Neuron (in vitro differentiated cells): ENCODE data around the gene TUBA1B.
A peak's percentile ranks its signal among the peaks of the same experiment; 100 is the strongest.
"Not testable (repeated sequence)": the region's sequence is repeated elsewhere in the genome, so short reads cannot be mapped to it uniquely, and the experiment has no call there.

Source experiments
- H2AFZ ChIP-seq: one replicate; pipeline ENCODE4 v1.6.1; 2013; ENCODE audit warnings: low read depth, mild to moderate bottlenecking, inconsistent platforms, low read length, moderate library complexity
- H3K27me3 ChIP-seq: one replicate; pipeline ENCODE4 v1.6.1; 2013; ENCODE audit warnings: low read length; ENCODE audit not compliant: insufficient read depth
- H3K36me3 ChIP-seq: one replicate; pipeline ENCODE4 v1.6.1; 2013; ENCODE audit warnings: low read length; ENCODE audit not compliant: insufficient read depth
- H3K4me1 ChIP-seq: one replicate; pipeline ENCODE4 v1.6.1; 2013; ENCODE audit warnings: low read length; ENCODE audit not compliant: insufficient read depth
- H3K4me3 ChIP-seq: 2 replicates; pipeline ENCODE4 v1.5.1; 2013; ENCODE audit warnings: mild to moderate bottlenecking, low read length, moderate library complexity
- H3K9me3 ChIP-seq: one replicate; pipeline ENCODE4 v1.6.1; 2013; ENCODE audit warnings: low read length

Gene TUBA1B

DNA sequence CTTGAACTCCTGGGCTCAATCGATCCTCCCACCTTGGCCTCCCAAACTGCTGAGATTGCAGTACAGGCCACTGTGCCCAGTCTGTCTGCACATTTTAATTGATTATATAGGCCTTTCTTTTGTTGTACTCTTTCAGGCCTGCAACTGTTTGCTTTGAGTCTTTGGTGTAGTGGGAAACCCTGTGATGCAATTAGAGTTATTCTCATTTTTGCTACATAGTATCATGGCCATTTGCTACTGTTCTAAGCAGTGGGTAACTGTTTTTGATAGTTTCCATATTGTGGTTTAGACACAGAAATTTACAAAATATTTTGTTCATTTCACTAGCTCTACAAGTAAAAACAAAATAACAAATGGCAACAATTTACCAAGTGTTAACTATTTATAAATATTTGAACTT is 6.3 kb upstream of the TUBA1B start:
- Histone ChIP-seq H3K4me1 (peaks cover 6% of the 10 kb centered on the region), H3K36me3 (no peaks in the 10 kb centered on the region), H3K27me3 (no peaks in the 10 kb centered on the region), H3K4me3 (no peak overlapping the region), H2AFZ (no peak overlapping the region), H3K9me3 (no peaks in the 10 kb centered on the region)

- not testable (repeated sequence) for H3K9me3 ChIP-seq, H3K27me3 ChIP-seq, H2AFZ ChIP-seq, H3K4me3 ChIP-seq, H3K36me3 ChIP-seq
- peaks cover 10% of the 10 kb centered on the region for H3K4me1 ChIP-seq
Observed at GRCh38 chr12:49136997-49137396, 5.8 kb upstream of the TUBA1B start.

DNA sequence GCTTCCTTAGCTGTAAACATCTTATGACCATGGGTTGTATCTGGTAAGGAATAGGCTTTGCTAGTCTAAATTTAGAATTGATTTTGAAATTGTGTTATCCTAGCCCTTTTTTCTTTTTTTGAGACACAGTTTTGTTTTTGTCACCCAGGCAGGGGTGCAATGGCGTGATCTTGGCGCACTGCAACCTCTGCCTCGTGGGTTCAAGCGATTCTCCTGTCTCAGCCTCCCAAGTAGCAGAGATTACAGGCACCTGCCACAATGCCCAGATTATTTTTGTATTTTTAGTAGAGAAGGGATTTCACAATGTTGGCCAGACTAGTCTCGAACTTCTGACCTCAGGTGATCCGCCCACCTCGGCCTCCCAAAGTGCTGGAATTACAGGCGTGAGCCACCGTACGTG is 2.4 kb upstream of the TUBA1B start:
- no peaks in the 10 kb centered on the region for H3K27me3 ChIP-seq
- no peak overlapping the region for H3K4me3 ChIP-seq
- peaks cover 22% of the 10 kb centered on the region for H3K4me1 ChIP-seq
- H3K9me3 ChIP-seq = no peaks in the 10 kb centered on the region
- H2AFZ ChIP-seq = no peak overlapping the region
- H3K36me3 ChIP-seq = peaks cover 19% of the 10 kb centered on the region

- Histone ChIP-seq H3K9me3 (no peaks in the 10 kb centered on the region), H3K36me3 (peaks cover 20% of the 10 kb centered on the region), H3K27me3 (no peaks in the 10 kb centered on the region), H3K4me3 (peak overlapping the region; percentile 74), H2AFZ (peak overlapping the region; percentile 67), H3K4me1 (peaks cover 22% of the 10 kb centered on the region)
Observed at GRCh38 chr12:49133014-49133413, 1.8 kb upstream of the TUBA1B start.

GRCh38 chr12:49131894-49132461 is 783 bp upstream of the TUBA1B start:
- Histone ChIP-seq H3K27me3 (no peaks in the 10 kb centered on the region), H3K9me3 (no peaks in the 10 kb centered on the region), H3K4me1 (peaks cover 22% of the 10 kb centered on the region), H3K36me3 (peaks cover 28% of the 10 kb centered on the region), H3K4me3 (peak overlapping the region; percentile 74), H2AFZ (peak overlapping the region; percentile 58)

GRCh38 chr12:49130151-49131050 is 794 bp downstream of the TUBA1B start:
- Histone ChIP-seq H3K4me3 (peak overlapping the region; percentile 76), H2AFZ (no peak overlapping the region), H3K36me3 (peaks cover 28% of the 10 kb centered on the region), H3K9me3 (no peaks in the 10 kb centered on the region), H3K4me1 (peaks cover 22% of the 10 kb centered on the region), H3K27me3 (no peaks in the 10 kb centered on the region)

- Histone ChIP-seq H3K36me3 (peaks cover 28% of the 10 kb centered on the region), H2AFZ (no peak overlapping the region), H3K4me3 (peak overlapping the region; percentile 76), H3K27me3 (no peaks in the 10 kb centered on the region), H3K4me1 (peaks cover 22% of the 10 kb centered on the region), H3K9me3 (no peaks in the 10 kb centered on the region)
Observed at GRCh38 chr12:49129332-49130150, 1.7 kb downstream of the TUBA1B start.

DNA sequence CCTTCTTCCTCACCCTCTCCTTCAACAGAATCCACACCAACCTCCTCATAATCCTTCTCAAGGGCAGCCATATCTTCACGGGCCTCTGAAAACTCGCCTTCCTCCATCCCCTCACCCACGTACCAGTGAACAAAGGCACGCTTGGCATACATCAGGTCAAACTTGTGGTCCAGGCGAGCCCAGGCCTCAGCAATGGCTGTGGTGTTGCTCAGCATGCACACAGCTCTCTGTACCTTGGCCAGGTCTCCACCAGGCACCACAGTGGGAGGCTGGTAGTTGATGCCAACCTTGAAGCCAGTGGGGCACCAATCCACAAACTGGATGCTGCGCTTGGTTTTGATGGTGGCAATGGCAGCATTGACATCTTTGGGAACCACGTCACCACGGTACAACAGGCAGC is 3.2 kb downstream of the TUBA1B start:
- not testable (repeated sequence) for H3K9me3 ChIP-seq, H2AFZ ChIP-seq, H3K27me3 ChIP-seq, H3K4me3 ChIP-seq
- Histone ChIP-seq H3K36me3 (peaks cover 28% of the 10 kb centered on the region), H3K4me1 (peaks cover 20% of the 10 kb centered on the region)

DNA sequence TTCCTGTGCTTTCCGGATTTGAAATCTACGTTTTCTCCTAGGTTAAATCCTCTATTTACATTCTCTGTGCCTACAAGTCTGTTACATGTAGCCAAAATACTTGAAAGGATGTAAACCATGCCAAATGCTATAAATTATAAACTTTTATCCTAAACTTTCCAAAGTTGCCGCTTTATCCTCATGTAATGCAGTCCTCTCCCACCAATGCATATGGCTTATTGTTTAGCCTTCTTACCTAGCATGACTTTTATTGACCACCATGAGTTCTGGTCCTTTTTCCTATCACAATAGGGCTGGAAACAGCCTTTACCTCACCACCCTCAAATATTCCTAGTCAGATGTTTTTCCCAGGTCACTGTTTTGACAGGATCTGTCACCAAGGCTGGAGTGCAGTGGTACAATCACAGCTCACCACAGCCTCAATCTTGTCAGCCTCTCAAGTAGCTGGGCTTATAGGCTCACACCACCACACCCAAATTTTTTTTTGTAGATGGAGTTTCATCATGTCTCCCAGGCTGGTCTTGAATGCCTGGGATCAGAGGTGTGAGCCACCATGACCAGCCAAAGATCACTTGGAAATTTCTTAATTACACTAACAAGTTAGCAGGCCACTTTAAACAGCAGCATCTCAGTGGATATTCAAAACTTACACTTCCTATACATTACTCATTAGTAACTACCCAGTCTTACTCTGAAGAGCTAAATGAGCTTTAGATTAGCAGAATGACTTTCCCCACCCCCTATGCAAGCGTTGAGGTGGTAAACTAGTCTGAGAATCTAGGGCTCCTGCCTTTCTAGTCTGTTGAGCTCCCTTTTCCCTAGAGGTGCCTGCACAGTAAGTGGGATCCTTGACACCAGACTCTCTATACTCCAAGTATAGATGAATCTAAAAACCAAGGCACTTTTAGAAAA is 4.1 kb downstream of the TUBA1B start:
- Histone ChIP-seq H3K27me3 (no peaks in the 10 kb centered on the region), H3K4me3 (no peak overlapping the region), H3K4me1 (peaks cover 13% of the 10 kb centered on the region), H3K9me3 (no peaks in the 10 kb centered on the region), H2AFZ (no peak overlapping the region), H3K36me3 (peaks cover 28% of the 10 kb centered on the region)

GRCh38 chr12:49121047-49121696 is 10.0 kb downstream of the TUBA1B start:
- H2AFZ ChIP-seq = no peak overlapping the region
- H3K9me3 ChIP-seq = no peaks in the 10 kb centered on the region
- H3K27me3 ChIP-seq = no peaks in the 10 kb centered on the region
- H3K36me3 ChIP-seq = no peaks in the 10 kb centered on the region
- peaks cover 6% of the 10 kb centered on the region for H3K4me1 ChIP-seq
- H3K4me3 ChIP-seq = no peak overlapping the region

DNA sequence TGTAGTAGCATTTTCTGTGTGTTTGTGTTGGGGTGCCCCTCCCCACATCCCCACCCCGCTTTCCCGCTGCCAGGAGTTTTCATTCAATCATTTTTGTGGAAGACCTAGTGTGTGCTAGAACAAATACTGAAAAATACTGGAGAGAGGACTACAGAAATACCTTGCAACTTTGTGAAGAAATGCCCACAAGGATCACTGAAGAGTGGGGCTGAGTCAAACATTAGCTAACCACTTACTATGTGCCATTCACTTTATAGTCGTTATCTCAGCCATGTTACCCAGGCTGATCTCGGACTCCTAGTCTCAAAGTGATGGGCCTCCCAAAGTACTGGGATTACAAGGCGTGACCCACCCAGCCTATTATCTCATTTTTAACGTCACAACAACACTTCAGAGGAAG is 20.0 kb downstream of the TUBA1B start:
- peak overlapping the region; percentile 95 for H3K4me3 ChIP-seq

More for the DNA sequence above, 20.0 kb downstream of the TUBA1B start:
- peaks cover 11% of the 10 kb centered on the region for H3K4me1 ChIP-seq
- no peaks in the 10 kb centered on the region for H3K9me3 ChIP-seq
- H3K27me3 ChIP-seq = no peaks in the 10 kb centered on the region
- H2AFZ ChIP-seq = peak overlapping the region; percentile 81
- H3K36me3 ChIP-seq = peaks cover 10% of the 10 kb centered on the region
